Breast epithelium (tissue), 3 donors: ENCODE measurements around the gene SLC25A15.

Source experiments
- POLR2A ChIP-seq: fragments of 450-650 bp; IDR thresholded peaks from one replicate; pipeline ENCODE4 v1.6.1; 2016; ENCODE audit warnings: antibody characterized with exemption, mild to moderate bottlenecking, moderate library complexity
- TF ChIP-seq, protein P1 (sequence below), 3 donors: fragments of 450-650 bp; IDR thresholded peaks; one replicate each; pipeline ENCODE4 v1.5.1; 2016 to 2017; ENCODE audit warnings: antibody characterized with exemption in 3 of 3, mild to moderate bottlenecking in 3 of 3, moderate library complexity in 3 of 3

- TF ChIP-seq, protein P1, sequence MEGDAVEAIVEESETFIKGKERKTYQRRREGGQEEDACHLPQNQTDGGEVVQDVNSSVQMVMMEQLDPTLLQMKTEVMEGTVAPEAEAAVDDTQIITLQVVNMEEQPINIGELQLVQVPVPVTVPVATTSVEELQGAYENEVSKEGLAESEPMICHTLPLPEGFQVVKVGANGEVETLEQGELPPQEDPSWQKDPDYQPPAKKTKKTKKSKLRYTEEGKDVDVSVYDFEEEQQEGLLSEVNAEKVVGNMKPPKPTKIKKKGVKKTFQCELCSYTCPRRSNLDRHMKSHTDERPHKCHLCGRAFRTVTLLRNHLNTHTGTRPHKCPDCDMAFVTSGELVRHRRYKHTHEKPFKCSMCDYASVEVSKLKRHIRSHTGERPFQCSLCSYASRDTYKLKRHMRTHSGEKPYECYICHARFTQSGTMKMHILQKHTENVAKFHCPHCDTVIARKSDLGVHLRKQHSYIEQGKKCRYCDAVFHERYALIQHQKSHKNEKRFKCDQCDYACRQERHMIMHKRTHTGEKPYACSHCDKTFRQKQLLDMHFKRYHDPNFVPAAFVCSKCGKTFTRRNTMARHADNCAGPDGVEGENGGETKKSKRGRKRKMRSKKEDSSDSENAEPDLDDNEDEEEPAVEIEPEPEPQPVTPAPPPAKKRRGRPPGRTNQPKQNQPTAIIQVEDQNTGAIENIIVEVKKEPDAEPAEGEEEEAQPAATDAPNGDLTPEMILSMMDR (IDR thresholded peaks at IDR 0.05): no peak
- TF ChIP-seq POLR2A: no peak
These were observed 26.6 kb upstream of the SLC25A15 start for GRCh38 chr13:40762849-40763248.
